Stimulated activated CD4-positive, alpha-beta T cell treated with anti-CD3 and anti-CD28 coated beads, Interleukin-12 subunit alpha, Interleukin-12 subunit beta, amount 100 ng/mL, for 24 hours (primary cell): ENCODE data around the gene PRKD1.

Source experiments
- DNase-seq, 2 experiments: peaks; one replicate each; pipeline ENCODE4 v3.0.0-alpha.2; 2020; ENCODE audit warnings: low read depth in 2 of 2

Gene PRKD1

DNA sequence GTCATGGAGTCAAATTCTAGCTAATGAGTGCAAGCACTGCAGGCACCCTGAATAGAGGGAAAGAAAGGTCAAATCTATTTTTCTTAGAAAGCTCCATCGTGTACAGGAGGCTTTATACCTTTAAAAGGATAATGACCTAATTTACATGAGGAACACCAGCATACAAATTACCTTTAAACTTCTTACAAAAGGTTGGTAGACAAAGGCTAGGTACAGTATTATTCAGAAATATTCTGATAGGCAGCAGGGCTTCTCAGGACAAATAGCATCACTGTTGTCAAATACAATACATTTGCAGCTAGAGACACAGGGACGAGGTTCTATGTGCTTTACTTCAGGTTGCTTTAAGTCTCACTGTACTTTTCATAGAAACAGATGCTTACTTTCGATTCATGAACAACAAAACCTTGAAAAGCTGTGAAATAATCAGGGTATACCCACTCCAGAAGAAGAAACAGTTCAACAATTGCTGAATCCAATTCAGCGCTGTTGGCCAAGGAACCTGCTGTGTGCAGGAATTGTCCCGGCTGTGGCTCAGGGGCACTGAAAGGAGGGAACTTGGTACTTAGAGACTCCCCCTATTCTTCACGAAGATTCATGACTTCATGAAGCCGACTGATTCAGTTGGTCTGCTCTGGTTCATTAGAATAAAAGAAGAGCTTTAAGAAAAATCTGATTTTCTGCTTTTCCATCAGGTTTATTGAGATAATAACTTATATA lies 252.9 kb downstream of the PRKD1 start:
- no peak for DNase-seq

DNA sequence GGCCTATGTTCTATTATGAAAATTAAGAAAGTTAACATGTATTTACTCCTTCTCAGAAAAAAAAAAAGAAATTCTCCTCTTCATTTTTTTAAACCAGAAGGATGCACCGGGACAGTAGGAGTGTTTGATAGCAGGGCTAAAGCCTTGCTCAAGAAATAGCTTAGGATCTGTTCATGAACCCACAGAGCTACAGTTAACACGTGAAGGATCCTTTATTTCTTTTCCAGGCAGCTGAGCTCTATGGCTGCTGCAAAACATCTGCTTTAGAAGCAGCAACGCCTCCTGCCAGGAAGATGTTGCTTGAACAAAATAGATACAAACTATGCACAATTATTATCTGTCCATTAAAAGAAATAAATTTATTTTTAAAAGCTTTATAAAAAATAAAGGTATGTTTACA lies 254.8 kb downstream of the PRKD1 start:
- no peak for DNase-seq

DNA sequence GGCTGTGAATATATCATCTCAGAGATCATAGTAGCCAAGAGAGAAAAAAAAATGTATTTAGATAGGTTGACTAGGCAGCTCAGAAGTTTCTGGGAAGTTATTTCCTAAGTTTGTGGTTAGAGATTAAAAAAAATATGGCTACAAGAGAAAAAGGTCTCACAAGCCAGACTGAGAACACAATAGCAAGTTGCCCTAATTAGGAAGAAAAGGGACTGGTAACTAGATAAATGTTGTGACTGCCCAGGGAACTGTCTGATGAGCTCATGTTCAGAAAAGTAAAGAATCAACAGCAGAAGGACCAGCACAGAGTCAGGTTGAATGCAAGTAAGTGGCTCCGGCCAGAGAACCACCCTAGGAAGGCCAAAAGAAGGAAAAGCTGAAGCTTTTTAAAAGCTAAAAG lies 256.6 kb downstream of the PRKD1 start:
- DNase-seq = no peak

DNA sequence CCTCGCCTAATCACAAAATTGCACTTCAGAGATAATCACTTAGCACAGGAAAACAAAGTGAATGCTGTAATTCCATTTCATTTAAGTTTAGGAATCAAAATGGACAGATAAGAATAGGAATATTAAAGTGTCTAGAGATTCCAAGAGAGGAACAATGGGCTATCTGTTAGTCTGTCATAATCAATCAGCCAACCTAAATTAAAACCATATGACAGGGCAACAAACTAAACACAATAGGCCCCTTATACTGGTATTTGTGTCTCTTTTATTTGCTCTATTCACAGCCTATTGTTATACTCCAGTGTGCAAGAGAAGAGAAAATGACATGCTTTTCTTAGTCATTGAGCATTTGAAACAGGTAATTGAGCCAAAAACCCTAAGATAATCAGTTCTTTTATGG lies 259.4 kb downstream of the PRKD1 start:
- no peak for DNase-seq

DNA sequence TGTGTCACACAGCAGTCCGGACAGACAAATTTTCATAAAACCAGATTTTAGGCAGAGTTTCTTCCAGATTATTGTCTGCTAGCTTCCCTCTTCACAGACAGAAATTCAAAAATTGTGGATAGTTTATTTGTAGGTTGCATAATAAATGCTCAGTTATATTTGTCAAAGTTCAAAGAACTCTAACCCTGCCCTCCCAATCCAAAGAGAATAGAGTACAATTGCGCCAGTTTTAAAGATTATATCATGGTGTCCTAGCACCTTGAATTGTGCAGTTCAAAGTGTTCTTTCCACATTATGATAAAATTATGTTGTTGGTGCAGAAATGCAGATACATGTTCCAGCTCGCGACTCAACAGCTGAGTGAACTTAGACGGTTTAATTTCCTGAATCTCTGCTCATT lies 263.1 kb downstream of the PRKD1 start:
- DNase-seq = no peak

DNA sequence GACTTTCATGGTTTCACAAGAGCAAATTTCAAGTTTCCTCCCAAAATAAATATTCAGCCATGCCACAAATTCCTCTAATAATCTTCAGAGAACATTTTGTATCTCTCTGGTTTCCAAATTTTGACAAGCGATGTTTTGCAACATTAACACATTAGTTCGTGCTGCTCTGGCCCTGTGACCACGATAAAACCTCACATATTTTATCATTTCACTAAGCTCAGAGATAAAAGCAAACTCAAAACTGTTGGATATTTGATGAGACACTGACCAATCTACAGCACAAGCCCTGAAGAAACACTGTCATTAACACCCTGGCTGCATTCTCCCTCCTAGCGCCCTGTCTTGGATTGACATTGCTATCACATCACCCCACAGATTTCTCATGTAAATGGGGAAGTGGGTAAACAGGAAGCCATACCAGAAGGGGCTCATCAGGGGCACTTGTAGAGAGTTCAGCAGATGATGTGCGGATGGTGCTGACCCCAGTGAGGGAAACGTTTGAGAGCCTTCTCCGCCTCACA lies 264.3 kb downstream of the PRKD1 start:
- no peak for DNase-seq

DNA sequence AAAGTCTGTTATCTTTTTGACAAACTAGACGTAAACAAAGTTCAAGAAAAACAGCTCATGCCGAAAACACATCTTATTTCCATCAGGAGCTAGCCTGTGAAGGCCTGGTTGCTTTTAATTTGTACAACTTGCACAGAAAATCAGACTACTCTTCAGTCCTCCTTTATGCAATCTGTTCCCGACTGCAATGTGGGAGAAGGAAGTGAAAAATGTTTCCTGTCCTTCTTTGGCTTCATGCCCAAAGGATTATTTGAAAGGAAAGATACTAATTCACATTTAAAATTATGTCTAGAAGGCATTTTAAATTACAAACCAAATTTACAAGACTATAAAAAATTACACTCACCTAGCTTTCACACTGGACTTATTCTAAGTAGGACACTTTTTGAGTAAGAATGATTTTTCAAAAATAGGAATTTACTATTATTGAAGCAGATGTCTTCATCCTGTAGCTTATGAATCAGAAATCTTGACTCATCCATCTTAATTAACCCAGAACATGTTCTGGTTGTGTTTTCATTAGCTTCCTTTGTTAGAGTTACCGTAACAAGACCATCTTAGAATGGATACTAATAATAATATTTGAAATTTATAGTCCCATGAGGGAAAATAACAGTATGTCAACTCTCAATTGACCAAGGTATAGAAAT lies 272.6 kb downstream of the PRKD1 start:
- no peak for DNase-seq

DNA sequence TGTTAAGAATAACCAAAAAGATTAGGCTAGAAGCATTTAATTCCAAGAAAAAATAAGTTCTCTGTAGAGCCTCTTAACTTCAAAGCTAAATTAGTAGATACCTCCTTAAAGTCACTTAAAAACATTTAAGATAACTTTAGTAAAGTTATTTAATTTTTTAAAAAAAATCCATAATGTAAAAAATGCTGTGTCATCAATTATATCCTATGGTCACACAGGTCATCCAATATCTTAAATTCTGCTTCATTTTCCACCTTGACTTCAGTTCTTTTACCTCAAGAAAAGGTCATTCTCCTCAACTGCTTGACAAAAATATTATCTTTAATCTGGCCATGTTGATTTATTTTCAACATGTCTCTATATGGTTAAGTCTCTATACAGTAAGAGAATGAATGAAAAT lies 274.3 kb downstream of the PRKD1 start:
- no peak for DNase-seq

DNA sequence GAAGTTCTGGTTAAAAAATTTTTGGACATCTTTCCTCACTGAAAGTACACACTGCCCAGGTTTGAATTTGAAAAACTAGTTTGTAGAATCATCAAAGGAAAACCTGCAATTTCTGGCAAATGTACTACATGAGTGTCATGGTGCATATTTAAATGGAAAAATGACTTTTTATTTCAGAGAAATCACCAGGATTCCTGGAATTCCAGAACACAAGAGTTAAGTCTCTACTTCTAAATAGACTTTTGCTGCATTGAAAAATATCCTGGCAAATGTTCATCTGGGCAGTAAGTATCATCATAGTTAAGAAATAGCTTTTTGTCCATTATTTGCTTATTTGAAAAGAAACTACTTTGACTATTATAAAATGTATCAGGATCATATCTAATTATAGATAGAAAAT lies 275.1 kb downstream of the PRKD1 start:
- DNase-seq = no peak

DNA sequence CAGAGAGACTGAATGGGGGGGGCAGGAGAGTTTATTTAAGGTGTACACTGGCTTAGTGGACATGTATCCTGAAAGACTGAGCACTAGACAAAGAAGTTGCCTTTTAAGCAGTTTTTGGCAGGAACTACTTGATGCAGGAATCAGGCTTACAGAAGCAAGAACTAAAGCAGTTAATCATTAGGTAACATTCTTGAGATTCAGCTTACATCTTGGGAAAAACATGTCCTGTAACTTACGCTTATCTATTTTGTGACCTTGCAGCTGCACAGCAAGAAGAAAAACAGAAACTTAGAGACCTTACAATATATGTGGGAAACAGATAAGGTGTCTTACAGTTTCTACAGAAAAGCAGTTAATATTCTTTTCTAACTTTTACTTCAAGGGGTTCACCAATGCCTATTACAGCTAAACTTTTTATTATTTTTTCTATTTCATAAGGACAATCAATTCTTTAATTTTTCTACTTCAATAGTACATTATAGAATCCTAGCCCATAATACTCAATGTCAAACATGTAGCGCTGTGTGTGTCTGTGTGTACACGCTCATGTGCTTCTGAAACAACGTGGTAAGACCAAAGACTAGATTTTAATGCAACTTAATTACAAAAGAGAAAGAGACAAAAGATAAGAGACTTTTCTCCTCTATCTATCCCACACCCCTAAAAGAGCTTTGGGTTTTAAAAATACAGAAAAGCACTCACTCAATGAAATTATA lies 276.9 kb downstream of the PRKD1 start:
- DNase-seq = no peak

DNA sequence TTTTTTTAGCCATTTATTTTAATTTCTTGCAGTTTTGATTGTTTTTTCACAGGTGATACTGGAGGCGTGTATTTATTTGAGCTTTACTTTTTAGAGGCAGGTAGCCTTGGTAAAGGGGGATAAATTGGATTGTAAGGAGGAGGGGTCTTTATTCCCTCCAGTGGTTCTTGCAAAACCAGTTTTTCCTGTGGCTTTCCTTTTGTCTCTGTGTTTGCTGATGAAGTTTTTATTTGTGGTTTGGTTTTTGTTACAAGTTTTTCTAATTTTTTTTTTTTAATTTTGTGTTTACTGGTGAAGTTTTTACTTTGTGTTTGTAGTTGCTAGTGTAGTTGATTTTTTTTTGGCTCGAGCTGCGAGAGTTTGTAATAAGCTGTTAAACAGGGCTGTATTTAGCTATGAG lies 278.5 kb downstream of the PRKD1 start:
- no peak for DNase-seq

DNA sequence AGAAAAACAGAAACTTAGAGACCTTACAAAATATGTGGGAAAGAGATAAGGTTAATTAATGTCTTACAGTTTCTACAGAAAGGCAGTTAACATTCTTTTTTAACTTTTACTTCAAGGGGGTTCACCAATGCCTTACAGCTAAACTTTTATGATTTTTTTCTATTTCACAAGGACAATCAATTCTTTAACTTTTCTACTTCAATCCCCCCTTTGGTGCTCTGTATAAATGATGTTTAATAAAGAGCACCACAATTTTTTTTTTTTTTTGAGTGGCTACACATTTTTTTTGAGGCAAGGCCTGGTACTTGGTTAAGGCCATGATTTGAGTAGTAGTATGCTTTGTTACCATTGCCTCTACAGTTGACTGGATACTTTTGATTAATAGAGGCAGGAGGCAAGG lies 279.6 kb downstream of the PRKD1 start:
- DNase-seq = no peak

DNA sequence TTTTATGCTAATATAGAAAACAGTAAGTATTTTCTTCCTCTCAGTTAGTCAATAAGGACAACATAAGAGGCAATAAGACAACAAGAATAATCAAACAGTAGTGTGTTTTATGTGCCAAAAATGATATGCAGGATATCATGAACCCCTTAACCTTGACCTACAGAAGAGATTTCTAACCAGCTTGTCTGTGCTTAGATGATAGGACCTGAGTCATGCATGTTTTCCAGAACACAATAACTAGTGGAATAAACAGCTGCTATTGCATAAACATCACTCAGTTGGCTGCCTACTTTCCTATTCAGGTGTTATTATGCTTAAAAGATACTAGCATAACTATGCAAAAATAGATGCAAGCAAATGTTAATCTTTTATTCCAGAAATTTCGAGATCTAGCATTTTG lies 282.5 kb downstream of the PRKD1 start:
- no peak for DNase-seq

DNA sequence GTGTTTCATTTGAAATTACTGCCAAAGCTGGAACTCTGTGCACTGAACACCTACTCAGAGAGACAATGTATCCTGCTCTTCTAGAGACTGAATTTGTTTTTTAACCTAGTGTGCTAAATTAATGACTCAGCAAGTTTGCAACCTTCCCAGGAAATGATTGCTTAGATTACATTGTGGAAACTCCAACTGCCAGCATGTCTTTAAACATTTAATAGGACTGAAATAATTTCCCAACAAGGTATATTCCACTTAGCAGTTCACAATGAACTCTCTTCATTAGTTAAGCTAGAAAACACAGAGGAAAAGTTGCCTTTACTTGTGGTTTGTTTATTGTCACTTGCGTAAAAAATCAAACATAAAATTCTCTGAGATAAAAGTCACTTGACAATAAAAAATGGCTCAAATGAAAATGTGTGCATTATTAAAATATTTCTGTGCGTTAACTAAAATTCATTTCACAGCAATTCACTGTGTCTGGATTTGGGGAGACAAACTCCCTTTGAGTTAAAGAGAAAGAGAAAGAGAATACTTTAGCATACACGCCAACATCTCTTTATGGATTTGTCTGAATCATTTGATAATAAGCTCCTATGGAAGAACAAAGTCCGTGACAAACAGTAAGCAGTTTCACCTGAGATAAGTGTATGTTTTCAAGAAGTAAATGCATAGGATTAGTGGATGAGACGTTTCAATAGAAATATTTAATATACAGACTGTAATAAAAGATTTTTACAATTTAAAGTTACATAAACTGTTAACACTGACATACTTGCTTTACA lies 284.0 kb downstream of the PRKD1 start:
- no peak for DNase-seq

DNA sequence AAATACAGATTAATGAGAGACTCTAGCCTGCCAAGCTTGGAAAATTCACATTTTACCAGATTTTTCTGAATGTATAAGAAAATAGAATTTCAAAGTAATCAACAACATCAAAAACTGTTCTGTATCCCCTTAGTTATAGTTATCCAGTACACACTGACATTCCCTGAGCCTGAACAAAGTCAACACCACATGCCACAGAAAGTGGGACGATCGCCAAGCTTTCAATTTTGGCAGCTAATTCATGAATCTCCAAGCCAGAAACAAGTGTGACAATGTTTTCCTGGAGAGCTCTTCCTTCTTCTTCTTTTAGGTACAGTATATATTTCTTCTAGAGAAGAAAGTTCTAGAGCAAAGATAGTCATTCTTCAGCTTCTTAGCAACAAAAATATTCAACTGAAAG lies 290.2 kb downstream of the PRKD1 start:
- DNase-seq = no peak

DNA sequence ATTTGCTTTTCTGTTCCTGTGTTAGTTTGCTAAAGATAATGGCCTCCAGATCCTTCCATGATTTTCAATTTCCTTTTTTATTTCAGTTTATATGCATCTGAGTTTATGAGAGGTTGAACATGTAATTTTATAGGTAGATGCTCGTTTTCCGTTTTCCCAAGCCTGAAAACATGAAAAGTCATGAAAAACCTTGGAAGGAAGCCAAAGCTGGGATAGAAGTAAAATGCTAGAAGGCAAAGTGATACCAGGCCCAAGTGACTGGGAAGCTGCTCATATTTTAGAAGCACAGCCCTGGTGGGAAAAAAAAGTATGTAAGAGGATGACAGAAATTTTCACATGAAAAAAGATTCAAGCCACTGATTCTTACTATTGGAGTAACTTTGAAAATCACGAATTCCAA lies 290.8 kb downstream of the PRKD1 start:
- no peak for DNase-seq

DNA sequence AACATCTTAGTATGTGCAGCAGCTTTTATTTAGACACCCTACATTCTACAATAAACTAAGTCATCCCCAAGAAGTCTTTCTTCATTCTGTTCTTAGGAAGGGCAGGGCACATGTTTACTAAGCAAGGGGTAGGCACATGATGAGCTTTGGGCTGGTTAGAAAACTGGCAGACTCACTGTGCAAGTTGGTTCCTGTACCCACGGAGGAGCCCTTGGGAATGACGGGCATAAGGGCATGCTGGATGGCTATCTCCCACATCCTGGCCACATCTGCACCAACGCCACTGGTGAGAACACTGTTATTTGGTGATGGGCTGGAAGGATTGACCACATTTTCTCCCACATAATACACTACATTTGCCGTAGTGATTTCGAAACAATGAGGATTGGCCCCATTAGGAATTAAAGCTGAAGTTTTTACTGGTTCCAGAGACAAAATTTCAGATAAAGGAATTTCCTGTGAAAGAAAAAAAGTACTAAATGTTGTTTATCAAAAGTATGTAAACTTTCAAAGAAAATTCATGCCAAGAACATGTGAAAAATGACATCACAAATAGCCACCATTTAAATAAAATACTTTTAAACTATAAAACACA lies 297.0 kb downstream of the PRKD1 start:
- DNase-seq = no peak

DNA sequence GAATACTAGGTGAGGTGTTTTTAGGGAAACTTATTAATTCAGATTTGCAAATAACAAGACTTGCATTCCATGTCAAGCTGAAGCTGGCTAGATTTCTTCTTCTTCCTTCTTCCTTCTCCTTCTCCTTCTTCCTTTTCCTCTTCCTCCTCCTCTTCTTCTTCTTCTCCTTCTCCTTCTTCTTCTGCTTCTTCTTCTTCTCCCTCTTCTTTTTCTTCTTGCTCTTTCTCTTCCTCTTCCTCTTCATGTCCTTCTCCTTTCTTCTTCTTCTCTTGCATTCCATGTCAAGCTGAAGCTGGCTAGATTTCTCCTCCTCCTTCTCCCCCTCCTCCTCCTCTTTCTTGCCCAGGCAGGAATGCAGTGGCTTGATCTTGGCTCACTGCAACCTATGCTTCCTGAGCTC lies 297.8 kb downstream of the PRKD1 start:
- DNase-seq = no peak

DNA sequence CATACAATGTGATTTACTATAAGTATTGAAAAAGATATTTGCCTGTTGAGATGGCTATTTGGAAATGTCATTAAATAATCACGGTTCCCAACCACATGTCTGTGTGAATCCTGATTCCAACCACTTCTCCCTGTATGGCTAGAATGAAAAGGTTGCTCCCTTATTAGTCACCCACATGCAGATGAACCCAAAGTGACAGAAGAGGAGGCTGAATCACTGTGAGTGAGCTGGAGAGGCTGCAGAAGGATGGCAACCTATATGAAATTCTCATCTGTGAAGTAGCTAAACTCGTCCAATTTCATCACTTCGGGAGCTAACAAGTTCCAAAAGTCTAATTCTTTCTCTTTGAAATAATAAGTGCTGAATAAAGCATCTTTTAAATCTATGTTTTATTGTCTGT lies 300.5 kb downstream of the PRKD1 start:
- DNase-seq = no peak

DNA sequence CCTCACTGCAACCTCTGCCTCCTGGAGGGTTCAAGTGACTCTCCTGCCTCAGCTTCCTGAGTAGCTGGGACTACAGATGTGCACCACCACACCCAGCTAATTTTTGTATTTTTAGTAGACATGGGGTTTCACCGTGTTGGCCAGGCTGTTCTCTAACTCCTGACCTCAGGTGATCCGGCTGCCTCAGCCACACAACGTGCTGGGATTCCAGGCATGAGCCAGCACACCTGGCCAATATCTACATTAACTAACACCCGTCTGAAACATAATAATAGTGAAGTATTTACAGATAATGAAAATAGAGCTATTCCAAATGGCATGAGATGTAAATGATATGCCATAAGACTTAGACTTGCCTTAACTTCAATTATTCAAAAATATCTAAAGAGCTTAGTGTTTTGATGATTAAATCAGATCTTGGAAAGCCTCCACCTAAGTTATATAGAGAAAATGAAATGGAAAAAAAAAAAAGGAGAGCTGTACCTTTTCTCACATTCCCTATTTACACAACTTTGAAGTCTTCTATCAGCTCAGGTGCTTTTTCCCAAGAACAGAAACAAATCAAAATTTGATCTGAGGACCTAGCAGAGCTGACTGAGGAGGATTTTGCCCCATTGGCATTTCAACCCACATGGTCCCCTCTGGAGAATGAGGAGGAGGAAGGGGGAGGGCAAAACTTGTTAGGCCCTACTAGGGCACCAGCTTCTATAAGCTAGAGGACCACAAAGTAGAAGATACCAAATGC lies 309.2 kb downstream of the PRKD1 start:
- DNase-seq = no peak

DNA sequence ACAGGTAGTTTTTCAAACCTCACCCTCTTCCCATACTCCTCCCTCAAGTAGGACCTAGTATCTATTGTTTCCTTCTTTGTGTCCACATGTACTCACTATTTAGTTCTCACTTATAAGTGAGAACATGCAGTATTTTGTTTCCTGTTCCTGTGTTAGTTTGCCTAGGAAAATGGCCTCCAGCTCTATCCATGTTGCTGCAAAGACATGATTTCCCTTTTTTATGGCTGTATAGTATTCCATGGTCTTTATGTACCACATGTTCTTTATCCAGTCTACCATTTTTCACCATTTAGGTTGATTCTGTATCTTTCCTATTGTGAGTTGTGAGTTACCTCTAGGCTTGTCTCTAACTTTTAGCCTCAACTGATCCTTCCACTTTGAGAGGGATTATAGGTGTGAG lies 310.7 kb downstream of the PRKD1 start:
- DNase-seq = no peak
